ENCODE data around the gene RAP1GAP2. TPM values are rescaled to one million over a fixed set of nuclear protein-coding genes. Genes with fewer than 3 reads are reported as not detected.
"Not testable (repeated sequence)": the region's sequence is repeated elsewhere in the genome, so short reads cannot be mapped to it uniquely, and the experiment has no call there.

RAP1GAP2 gene
- total RNA-seq, 2 donors from 2014 or later: 49.1 to 57.6 TPM

DNA sequence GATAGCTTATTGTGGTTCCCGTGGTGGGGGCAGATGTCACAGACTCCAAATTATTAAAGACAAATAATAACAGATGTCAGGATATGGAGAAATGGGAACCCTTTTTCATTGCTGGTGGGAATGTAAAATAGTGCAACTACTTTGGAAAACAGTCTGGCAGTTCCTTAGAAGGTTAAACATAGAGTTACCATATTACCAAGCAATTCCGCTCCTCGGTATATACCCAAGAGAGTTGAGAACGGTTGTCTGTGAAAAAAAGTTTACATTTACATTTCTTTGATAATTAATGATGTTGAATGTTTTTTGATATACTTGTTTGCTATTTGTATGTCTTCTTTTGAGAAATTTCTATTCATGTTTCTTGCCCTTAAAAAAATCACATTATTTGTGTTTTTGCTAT, 226.0 kb downstream of the RAP1GAP2 start:
- DNase-seq (no peak), ATAC-seq (no peak)
- intact Hi-C loops (cut with DNase I): no loop called here

DNA sequence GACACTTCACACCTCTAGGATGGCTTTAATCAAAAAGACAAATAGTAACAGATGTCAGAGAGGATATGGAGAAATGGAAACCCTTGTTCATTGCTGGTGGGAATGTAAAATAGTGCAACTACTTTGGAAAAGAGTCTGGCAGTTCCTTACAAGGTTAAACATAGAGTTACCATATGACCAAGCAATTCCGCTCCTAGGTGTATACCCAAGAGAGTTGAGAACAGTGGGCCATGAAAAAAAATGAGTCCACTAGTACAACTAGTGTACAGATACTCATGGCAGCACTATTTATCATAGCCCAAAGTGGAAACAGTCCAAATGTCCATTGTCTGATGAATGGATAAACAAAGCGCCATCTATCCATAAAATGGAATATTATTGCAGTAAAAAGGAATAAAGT, 228.1 kb downstream of the RAP1GAP2 start:
- ATAC-seq: no peak
- DNase-seq: no peak
- intact Hi-C loops (cut with DNase I): no loop called here

DNA sequence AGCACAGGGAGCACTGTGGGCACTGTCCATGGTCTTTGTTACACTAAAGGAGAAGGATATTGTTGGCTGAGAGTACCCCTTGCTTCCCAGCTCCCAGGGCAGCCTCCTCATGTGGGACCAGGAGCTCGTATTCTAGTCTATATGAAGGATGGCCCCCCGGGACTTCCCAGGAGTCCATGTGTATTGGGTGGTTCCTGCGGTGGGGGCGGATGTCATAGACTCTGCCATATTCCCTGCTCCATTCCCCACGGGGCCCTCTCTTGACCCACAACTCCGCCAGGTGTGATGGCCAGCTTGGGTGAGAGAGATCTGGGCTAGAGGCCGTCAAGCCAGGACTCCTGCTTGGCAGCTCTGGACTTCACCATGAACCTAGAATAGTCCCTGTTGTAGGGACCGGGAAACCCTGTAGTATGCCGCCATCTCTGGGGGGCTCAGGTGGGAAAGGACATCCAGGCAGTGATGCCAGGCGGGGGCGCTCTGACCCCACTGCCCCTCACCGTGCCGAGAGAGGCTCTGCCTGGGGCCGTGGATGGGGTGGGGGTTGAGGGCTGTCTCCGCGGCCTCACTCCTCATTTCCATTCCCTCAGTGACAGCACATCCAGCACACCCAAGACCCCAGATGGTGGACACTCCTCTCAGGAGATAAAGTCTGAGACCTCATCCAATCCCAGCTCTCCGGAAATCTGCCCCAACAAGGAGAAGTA, 229.3 kb downstream of the RAP1GAP2 start:
- DNase-seq (no peak), ATAC-seq (no peak)
- intact Hi-C loops (cut with DNase I): no loop called here

DNA sequence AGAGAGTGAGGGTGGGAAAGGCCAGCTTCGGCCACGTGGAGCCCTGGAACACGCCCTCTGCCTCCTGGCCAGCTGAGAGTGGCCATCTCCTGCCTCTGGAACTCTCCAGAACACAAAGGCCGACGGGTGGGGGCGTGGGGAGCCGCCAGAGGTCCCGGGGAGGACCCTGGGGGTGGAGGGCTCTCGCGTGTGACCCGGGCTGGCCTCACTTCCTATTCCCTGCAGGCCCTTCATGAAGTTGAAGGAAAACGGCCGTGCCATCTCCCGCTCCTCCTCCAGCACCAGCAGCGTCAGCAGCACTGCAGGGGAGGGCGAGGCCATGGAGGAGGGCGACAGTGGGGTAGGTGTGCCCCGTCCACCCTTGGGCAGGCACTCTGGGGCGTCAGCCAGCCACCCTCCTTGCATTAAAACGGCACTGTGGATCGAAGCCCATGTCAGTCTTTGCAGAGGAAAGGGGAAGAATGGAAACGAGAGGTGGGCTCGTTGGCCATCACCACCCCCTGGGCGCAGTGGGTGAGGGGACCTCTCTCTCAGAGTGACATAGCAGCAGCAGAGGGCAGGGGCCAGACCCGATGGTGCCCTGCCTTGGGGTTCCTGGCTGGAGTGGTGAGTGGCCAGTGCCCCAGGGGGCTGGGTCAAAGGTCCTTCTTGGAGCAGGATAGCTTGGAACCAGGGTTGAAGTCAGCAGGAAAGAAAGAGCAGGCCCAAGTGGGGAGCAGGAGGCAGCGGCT, 230.1 kb downstream of the RAP1GAP2 start:
- DNase-seq: no peak
- intact Hi-C loops (cut with DNase I): no loop called here
- no peak for ATAC-seq

DNA sequence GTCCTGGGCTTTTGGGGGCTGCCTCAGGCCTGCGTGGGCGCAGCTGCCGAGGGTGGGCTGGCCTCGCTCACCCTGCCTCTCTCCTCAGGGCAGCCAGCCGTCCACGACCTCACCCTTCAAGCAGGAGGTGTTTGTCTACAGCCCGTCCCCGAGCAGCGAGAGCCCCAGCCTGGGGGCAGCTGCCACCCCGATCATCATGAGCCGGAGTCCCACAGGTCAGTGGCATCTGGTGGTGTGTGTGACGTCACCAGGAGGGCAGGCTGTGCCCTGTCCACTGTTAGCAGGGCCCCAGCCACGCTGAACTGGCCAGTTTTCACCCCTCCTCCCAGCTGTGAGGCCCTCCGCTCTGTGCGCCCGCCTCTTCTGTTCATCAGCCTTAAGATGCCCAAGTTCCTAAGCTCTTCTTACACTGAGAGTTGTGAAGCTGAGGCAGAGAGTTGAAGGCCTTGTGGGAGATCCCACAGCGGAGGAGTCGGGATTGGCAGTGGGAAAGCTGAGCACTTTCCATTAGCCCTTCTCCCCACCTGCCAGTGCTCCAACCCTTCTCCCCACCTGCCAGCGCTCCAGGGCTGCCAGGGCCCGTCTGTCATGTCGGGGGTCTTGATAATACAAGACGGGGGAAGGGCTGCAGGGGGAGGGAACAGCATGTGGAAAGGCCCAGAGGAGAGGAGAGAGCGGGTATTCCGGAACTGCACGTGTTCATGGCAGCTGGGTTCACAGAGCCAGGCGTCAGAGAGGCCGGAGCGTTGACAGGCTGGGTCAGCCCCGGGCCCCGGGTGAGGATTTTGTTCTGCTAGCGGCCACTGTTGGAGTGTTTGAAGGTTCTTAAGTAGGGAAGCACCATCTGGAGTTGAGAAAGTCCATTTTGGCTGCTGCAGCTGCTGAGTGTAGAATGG, 230.9 kb downstream of the RAP1GAP2 start:
- ATAC-seq: peak in 1 of 2 donors; percentile 15

DNA sequence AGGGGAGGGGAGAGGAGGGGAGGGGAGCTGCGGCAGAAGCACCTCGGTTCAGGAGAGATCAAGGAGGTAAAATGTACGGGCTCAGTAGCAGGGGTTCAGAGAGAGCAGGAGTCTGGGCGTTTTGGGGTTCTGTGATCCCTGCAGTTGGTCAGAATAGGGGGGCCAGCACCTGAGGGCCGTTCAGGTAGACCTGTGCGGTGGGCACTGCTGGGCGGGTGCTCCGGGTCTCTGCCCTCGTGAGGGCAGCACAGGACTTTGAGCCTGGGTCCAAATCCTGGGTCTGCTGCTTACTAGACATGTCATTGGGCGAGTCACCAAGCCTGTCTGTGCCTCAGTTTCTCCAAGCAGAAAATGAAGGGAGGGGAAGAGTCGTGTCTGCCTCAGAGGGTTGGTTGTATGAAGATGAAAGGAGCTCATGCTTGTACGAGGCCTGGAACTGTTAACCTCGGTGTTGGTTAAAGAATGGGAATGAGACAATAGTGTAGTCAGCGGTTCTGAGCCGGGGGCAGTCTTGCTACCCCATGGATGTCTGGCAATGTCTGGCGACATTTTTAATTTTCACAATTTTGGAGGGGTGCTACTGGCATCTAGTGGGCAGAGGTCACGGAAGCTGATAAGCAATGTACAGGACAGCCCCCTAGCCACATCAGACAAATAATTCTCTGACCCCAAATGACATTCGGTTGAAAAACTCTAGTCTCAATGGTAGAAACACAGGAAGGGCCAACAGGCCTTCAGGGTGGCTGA, 231.7 kb downstream of the RAP1GAP2 start:
- intact Hi-C loops (cut with DNase I): no loop called here
- ATAC-seq (no peak), DNase-seq (no peak)

More for the DNA sequence above, 230.9 kb downstream of the RAP1GAP2 start:
- intact Hi-C loops (cut with DNase I): no loop called here
- DNase-seq: no peak

DNA sequence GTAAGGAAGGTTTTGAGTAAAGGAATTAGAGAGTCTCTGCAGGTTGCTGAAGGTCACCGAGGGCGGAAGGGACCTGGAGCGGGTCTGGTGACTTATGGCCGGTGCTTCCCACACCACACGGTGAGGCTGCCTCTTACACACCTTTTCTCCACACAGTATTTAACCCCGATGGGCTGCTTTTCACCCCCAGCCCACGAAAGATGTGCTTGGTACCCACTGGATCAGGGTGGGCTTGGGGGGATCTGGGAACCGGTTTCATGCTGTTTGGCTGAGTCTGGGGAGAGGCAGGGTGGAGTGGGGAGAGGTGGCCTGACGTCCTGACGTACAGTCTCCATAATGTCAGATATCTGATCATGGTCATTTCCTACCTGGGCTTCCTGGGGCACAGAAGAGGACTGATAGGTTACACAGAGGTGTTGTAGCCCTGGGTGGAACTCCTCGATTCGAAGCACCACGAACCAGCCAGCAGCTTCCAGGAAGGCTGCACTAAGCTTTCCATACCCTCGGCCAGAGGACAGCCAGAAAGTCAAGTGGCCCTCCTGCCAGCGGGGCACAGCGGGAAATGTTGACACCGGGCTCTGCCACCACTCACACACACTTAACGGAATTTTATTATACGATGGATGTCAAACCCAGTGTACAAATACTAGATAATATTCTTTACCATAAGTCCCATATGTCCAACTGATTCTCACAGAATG, 233.1 kb downstream of the RAP1GAP2 start:
- intact Hi-C loops (cut with DNase I): no loop called here
- peak; percentile 62 to 88 for ATAC-seq
- DNase-seq: peak; percentile 70

DNA sequence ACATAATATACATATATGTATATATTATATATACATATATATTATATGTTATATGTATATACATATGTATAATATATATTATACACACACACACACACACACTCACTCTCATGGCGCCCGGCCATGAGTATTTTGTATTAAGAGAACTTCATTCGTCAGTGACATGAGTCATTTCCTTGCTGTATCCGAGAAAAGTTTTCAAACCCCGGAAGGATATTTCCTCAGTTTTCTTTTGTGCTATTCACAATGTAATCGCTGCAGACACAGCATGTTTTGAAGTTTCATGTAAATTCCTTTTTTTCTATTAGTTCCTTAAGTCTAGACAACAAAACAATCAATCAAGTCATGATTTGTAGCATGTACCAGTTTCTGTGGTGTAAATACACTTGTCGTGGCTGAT, 233.9 kb downstream of the RAP1GAP2 start:
- intact Hi-C loops (cut with DNase I): no loop called here
- DNase-seq (peak; percentile 51), ATAC-seq (no peak)

DNA sequence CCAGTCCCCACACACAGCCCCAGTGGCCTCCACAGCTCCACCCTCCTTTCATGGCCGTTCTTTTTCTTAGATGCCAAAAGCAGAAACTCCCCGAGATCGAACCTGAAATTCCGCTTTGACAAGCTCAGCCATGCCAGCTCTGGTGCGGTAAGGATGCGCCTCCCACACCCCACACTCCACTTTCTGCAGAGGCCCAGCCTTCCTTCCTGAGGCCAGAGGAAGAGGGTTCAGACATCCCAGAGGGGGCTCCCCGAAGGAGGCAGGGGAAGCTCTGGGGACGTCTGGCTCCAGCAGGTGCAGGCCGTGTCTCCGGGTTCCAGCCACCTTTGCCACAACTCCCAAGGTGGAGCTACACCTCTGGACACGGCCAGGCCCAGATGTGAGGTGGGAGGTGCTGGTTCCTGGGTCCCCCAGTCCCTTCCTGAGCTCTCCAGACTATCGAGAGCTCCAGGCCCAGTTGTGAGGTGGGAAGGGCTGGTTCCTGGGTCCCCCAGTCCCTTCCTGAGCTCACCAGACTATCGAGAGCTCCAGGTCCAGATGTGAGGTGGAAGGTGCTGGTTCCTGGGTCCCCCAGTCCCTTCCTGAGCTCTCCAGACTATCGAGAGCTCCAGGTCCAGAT, 234.7 kb downstream of the RAP1GAP2 start:
- ATAC-seq; intact Hi-C loops (cut with DNase I); DNase-seq: not testable (repeated sequence)

DNA sequence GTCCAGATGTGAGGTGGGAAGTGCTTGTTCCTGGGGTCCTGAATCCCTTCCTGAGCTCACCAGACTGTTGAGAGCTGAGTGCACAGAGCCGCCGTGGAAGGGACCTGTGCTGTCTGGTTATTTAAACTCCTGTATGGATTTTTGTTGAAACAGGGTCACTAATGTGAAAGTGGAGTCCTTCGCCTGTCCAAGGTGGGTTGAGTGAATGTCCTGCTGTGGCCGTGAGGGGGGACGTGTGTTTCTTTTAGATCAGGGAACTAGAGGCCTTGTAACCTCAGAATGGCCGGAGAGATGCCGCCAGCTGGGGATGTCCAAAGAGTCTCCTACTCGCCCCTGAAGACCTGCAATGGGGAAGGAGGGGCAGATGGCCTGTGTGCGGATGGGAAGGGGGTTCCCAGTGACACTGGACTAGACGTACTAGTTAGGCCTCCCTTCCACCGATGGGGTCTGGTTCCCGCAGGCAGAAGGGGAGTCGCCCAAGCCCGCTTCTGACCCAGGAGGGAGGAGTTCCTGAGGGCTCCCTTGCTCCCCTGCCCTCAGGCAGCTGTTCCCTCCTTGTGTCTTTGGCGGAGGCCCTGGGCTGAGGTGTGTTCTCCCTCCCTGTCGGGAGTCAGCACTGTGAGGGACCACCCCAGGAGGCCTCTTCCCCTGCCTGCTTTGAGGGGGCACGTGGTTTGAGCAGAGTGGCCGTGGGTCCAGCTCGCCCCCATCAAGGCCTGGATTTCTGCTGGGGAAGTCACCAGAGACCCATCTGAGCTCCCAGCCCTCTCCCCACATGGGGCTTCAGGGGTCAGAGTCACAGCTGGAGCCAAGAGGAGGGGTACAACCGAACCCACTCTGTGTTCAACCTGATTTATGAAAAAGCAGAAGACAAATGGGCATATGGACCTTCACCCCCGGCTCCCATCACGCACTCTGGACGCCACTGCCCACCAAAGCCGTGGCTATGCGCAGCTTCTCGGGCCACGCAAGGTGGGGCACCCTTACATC, 236.3 kb downstream of the RAP1GAP2 start:
- intact Hi-C loops (cut with DNase I): no loop called here
- DNase-seq (no peak), ATAC-seq (no peak)

DNA sequence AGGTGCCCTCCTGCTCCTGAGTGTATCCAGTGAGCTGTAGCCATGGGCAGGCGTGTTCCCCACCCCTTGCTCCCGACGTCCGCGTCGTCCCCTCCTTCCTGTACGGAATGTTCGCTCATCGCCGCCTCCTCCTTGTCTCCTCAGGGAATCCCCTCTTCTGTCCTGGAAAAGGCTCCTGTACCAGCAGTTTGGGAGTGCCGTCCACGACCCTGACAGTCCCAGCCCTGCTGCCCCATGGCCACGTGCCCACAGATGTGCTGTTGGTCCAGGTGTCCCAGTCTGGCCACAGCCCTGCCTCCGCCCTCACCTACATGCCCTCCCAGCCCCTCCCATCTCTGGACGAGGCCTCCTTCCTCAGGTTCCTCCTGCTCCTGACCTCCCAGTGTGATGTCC, 237.0 kb downstream of the RAP1GAP2 start:
- intact Hi-C loops (cut with DNase I): no loop called here
- DNase-seq (no peak), ATAC-seq (no peak)

DNA sequence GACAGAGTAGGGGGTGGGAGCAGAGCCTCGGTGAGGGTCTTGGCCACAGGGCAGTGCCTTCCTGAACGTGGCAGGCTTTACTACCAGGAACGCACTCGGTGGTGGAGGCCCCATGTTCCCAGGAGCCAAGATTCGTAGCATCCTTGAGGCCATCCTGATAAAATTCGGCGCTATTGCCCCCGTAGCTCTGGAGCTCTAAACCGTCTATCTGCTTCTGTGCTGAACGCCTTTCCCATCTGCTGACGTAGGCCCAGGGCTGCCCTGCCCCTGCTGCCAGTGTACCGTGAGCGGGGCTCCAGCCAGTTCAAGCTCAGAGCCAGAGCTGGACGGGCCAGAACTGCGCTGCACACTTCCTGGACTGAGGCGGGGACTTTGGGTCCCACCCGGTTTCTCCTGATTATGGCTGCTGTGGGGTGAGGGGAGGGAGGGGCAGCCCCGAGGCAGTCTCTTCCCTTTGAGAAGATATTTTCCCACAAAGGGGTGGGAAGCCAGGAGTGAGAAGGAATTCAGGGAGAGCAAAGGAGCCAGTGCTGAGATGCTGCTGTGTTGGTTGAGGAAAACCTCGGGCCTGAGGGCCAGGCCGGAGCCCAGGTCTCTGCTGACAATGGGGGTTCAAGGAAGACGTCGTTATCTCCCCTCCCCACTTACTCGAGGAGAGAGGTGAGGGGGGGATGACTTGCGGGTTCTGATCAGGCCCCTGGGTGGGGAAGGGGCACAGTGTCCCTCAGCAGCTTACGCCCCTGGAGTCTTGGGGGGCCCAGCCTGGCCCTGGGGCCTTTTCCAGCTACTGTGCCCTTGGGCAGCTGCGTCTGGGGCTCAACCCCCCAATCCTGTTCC, 237.7 kb downstream of the RAP1GAP2 start:
- peak; percentile 53 for DNase-seq
- ATAC-seq: peak in 1 of 2 donors; percentile 49
- intact Hi-C loops (cut with DNase I): no loop called here

DNA sequence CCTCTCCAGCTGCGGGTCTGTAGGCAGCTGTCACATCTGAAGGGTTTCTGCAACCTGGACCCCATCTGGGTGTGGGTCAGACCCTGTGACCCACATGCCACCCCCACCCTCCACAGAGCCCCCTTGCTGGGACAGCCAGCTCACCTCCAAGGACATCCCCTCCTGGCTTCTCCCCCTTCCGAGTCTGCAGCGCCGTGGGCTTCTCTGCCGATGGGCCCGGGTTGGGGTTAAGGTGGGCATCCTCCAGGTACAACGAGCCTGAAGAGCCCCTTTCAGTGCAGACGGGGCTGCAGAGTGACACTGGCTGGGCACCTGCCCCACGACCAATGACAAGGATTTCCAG, 238.3 kb downstream of the RAP1GAP2 start:
- DNase-seq: no peak
- intact Hi-C loops (cut with DNase I): no loop called here
- no peak for ATAC-seq

DNA sequence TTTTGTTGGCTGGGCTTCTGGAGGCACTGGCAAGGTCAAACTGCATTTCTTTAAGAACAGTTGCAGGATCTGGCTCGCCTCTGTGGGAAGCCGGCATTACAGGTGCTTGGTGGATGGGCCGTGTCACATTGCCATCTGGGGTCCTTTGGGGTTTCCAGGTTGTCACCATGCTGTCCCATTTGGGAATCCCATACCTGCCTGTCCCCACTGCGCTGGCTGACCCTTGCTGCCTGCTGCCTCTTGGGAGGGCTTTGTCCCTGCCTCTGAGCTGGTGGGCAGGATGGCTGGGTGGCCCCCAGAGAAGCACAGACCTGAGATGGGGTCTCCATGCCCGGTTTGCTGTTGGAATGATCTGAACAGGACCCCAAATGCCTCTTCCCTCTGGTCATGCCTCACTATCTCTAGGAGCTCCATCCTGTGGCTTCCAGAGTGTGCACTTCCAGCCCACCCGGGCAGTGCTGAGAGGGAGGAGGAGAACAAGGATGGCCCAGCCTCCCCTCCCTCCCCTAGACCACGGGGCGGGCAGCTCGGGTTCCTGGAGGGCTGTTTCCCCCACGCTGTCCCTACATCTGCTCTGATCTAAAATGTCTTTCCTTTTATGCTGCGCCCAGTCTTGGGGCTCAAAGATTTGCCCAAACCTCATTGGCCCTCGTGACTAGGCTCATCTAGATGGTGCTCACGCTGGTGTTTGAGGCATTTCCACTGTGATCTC, 239.2 kb downstream of the RAP1GAP2 start:
- intact Hi-C loops (cut with DNase I): no loop called here
- no peak for DNase-seq
- ATAC-seq: no peak

DNA sequence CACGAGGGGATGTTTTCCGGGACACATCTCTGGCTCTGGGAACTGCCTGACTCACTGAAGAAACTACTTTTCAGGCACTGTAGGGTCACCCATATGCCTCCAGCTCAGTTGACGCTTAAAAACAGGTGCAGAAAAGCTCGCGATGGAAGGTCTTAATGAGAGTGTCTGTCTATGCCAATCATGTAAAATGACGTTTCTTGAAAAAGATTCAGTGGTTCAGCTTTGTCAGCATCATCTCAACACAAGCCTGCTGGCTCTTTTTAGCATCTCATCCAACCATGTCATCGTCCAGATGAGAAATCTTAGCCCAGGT, 239.7 kb downstream of the RAP1GAP2 start:
- intact Hi-C loops (cut with DNase I): no loop called here
- no peak for DNase-seq

DNA sequence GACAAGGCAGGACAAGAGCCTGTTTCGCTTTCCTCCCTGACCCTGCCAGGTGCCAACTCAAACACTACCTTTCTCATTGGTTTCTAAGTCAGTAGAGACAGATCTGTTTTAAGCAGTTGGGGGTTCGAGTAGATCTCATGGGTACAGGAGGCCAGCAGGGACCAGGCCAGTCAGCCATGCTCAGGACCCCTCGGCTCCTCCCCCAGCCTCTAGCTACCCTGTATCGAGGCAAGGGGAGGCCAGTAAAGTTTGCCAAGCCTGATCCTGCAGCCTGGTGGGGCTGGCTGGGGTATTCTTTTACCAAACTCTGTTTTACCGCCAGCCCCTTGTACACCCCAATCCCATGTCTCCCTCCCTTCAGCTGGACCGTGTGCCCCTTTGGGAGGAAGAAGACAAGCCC, 240.6 kb downstream of the RAP1GAP2 start:
- DNase-seq (no peak), ATAC-seq (no peak)
- intact Hi-C loops (cut with DNase I): no loop called here

More for the DNA sequence above, 239.7 kb downstream of the RAP1GAP2 start:
- no peak for ATAC-seq
